ENCODE data around the gene KIAA0232. TPM values are rescaled to one million over a fixed set of nuclear protein-coding genes. Genes with fewer than 3 reads are reported as not detected.

KIAA0232 gene
- total and polyA plus RNA-seq, 2 of the 8 experiments (the other 6 are each of a cell fraction or from before 2014, with no cell fraction given), result 5.6 to 23.3 TPM

DNA sequence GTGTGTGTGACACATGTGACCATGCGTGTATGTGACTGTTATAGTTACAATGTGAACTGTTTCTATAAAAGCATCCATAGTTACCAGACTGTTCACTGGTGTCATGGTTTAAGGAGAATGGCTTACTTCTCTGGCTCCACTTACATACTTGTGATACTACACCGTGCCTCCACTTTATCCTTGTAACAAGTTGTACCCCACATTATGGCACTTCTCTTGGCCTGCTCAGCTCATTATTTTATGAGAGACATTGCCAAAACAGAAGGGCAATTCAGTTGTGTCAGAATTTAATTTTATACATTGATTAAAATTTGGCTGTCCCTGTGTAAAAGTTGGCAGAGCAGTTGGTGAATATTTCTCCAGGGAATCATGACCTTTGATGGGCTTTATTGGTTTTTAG, 64.7 kb downstream of the KIAA0232 start:
- DNase-seq (ENCODE audit: low read depth in 1 of 2, low spot score in 2 of 2), result no peak
- Histone ChIP-seq H4K8ac (ENCODE audit: extremely low read depth, insufficient read depth, low read length) (no peak overlapping the region), H3K4me1 (replicated peaks in 1 of 4; ENCODE audit: control insufficient read depth in 3 of 4, insufficient read depth in 4 of 4, low read length in 3 of 4) (peaks cover 5 to 22% (median 17%) of the 10 kb centered on the region in 4 experiments; a peak in 6 of 7 replicates), H3K4me3 (ENCODE audit: extremely low read depth in 1 of 4, insufficient read depth in 2 of 4, low read depth in 3 of 4, low read length in 4 of 4) (peak overlapping the region in 1 of 4 experiments; percentile 43; a peak in 1 of 8 replicates), H3K79me2 (ENCODE audit: control insufficient read depth in 1 of 2, insufficient read depth in 2 of 2, low read length in 2 of 2) (peaks cover 0 to 9% of the 10 kb centered on the region in 2 experiments; a peak in 2 of 4 replicates), H3K4me2 (ENCODE audit: insufficient read depth in 1 of 2, low read depth in 2 of 2, low read length in 2 of 2) (peak overlapping the region; percentile 4 to 55; a peak in 3 of 4 replicates), H3K23ac (ENCODE audit: insufficient read length) (no peak overlapping the region), H2BK120ac (replicated peaks; ENCODE audit: low read depth, low read length) (no peak overlapping the region), H3K14ac (ENCODE audit: insufficient read length) (no peak overlapping the region), H2AFZ (ENCODE audit: low read length) (no peak overlapping the region), H3K79me1 (ENCODE audit: low read depth, low read length) (0 out of 2 replicates have a peak, but pooled peaks cover 2% of the 10 kb centered on the region), H4K5ac (ENCODE audit: insufficient read length, low read depth, low read length) (no peak overlapping the region), H2BK15ac (ENCODE audit: low read length) (no peak overlapping the region), H3K9ac (replicated peaks in 1 of 4; ENCODE audit: extremely low read depth in 1 of 4, low read depth in 3 of 4, low read length in 3 of 4) (no peak overlapping the region), H3K27me3 (replicated peaks in 1 of 4; ENCODE audit: control insufficient read depth in 3 of 4, extremely low read depth in 1 of 4, insufficient read depth in 3 of 4, low read length in 3 of 4) (no peaks in the 10 kb centered on the region), H2AK5ac (ENCODE audit: low read depth, low read length) (no peak overlapping the region), H3K9me3 (ENCODE audit: insufficient read depth in 2 of 2, low read depth in 1 of 2, low read length in 1 of 2) (no peaks in the 10 kb centered on the region), H3K18ac (ENCODE audit: extremely low read depth, low read length) (peak overlapping the region; percentile 21; the same call in 1 of the 2 replicates), H4K91ac (replicated peaks; ENCODE audit: insufficient read length, low read length) (no peak overlapping the region), H3K36me3 (ENCODE audit: control insufficient read depth in 2 of 4, insufficient read depth in 4 of 4, low read length in 3 of 4) (peaks cover 0 to 21% (median 6%) of the 10 kb centered on the region in 4 experiments; a peak in 3 of 8 replicates), H2BK5ac (ENCODE audit: low read depth, low read length) (no peak overlapping the region), H3K23me2 (ENCODE audit: low read depth, low read length) (no peaks in the 10 kb centered on the region), H3K56ac (replicated peaks; ENCODE audit: insufficient read length, low read depth, low read length) (no peak overlapping the region), H3K27ac (ENCODE audit: low read depth, low read length) (no peak overlapping the region), H3K4ac (replicated peaks; ENCODE audit: insufficient read length, low read depth, low read length) (no peak overlapping the region), H2BK12ac (ENCODE audit: low read depth, low read length) (no peak overlapping the region), H4K20me1 (replicated peaks in 1 of 2; ENCODE audit: control insufficient read depth in 1 of 2, insufficient read depth in 2 of 2, low read length in 2 of 2) (peaks cover 0 to 5% of the 10 kb centered on the region in 2 experiments), H2BK20ac (ENCODE audit: low read length) (no peak overlapping the region)
- 48% methylated on average over 2 of the region's 2 CpGs; no CpG with 5 or more reads in 1 of the 2 experiments for WGBS, 2 experiments (ENCODE audit: extremely low coverage in 1 of 2, insufficient coverage in 1 of 2, insufficient read length in 1 of 2, insufficient replicate concordance in 2 of 2, low coverage in 1 of 2, low lambda C conversion rate in 2 of 2, missing lambda C conversion rate in 1 of 2)
- FAIRE-seq, result no peak
- POLR2A ChIA-PET (ENCODE audit: partially characterized antibody), result interaction anchor here (2.9 kb wide), 1 partner anchor 8 kb away, joined by 9 read pairs; no protein-coding TSS in a partner anchor
- CTCF ChIA-PET (ENCODE audit: partially characterized antibody), result no interaction called here
- TF ChIP-seq POU5F1 (IDR thresholded peaks at IDR 0.05; ENCODE audit: low read depth, low read length) (no peak), HDAC6 (IDR thresholded peaks at IDR 0.05; ENCODE audit: low read depth, low read length) (no peak), MAFK (IDR thresholded peaks at IDR 0.05; ENCODE audit: low read depth, low read length) (no peak), SIN3A (conservative IDR thresholded peaks at IDR 0.05 in 1 of 2, IDR thresholded peaks at IDR 0.05 in 1 of 2; ENCODE audit: low read depth in 1 of 2, low read length in 2 of 2) (no peak), SRF (IDR thresholded peaks at IDR 0.05; ENCODE audit: low read depth, low read length) (no peak), SP4 (IDR thresholded peaks at IDR 0.05; ENCODE audit: low read length) (no peak), RBBP5 (IDR thresholded peaks at IDR 0.05; ENCODE audit: borderline replicate concordance, low read depth, low read length) (no peak), BCL11A (IDR thresholded peaks at IDR 0.05; ENCODE audit: low read depth in 2 of 2, low read length in 2 of 2) (no peak), EGR1 (IDR thresholded peaks at IDR 0.05; ENCODE audit: borderline replicate concordance, low read depth, low read length) (no peak), CHD1 (IDR thresholded peaks at IDR 0.05; ENCODE audit: low read depth, low read length) (no peak)
- TF ChIP-seq, protein P1, sequence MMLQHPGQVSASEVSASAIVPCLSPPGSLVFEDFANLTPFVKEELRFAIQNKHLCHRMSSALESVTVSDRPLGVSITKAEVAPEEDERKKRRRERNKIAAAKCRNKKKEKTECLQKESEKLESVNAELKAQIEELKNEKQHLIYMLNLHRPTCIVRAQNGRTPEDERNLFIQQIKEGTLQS (IDR thresholded peaks at IDR 0.05; ENCODE audit: insufficient read depth, low read depth, low read length), result no peak

All from H1 (cell line).